Activated CD8-positive, alpha-beta memory T cell treated with anti-CD3 and anti-CD28 coated beads, Interleukin-2, amount 50 U/mL, for 4 hours (primary cell): ENCODE results near the gene TMEM82.

Experiments
- DNase-seq: peaks from one replicate; pipeline ENCODE4 v3.0.0-alpha.2; 2020

Gene TMEM82

GRCh38 chr1:15722411-15722810 is 19.9 kb upstream of the TMEM82 start:
- DNase-seq = no peak

- DNase-seq = no peak
Measured at GRCh38 chr1:15722836-15723532, 19.3 kb upstream of the TMEM82 start.

- no peak for DNase-seq
Measured at GRCh38 chr1:15723631-15724246, 18.6 kb upstream of the TMEM82 start.

GRCh38 chr1:15724949-15725880 is 17.1 kb upstream of the TMEM82 start:
- no peak for DNase-seq

GRCh38 chr1:15726508-15726907 is 15.8 kb upstream of the TMEM82 start:
- no peak for DNase-seq

GRCh38 chr1:15727021-15727420 is 15.3 kb upstream of the TMEM82 start:
- no peak for DNase-seq

- no peak for DNase-seq
Measured at GRCh38 chr1:15727424-15727823, 14.9 kb upstream of the TMEM82 start.

GRCh38 chr1:15727866-15728534 is 14.3 kb upstream of the TMEM82 start:
- DNase-seq = no peak

GRCh38 chr1:15728937-15729657 is 13.2 kb upstream of the TMEM82 start:
- DNase-seq = no peak

- DNase-seq = no peak
Measured at GRCh38 chr1:15730423-15730822, 11.9 kb upstream of the TMEM82 start.

GRCh38 chr1:15730936-15731335 is 11.4 kb upstream of the TMEM82 start:
- DNase-seq = no peak

- DNase-seq = no peak
Measured at GRCh38 chr1:15731735-15732685, 10.3 kb upstream of the TMEM82 start.

- no peak for DNase-seq
Measured at GRCh38 chr1:15732686-15733081, 9.6 kb upstream of the TMEM82 start.

GRCh38 chr1:15733218-15733725 is 9.0 kb upstream of the TMEM82 start:
- no peak for DNase-seq

- DNase-seq = no peak
Measured at GRCh38 chr1:15733726-15734226, 8.5 kb upstream of the TMEM82 start.

GRCh38 chr1:15734296-15734695 is 8.0 kb upstream of the TMEM82 start:
- DNase-seq = no peak

- no peak for DNase-seq
Measured at GRCh38 chr1:15734901-15735300, 7.4 kb upstream of the TMEM82 start.

GRCh38 chr1:15735304-15736037 is 6.8 kb upstream of the TMEM82 start:
- DNase-seq = no peak

GRCh38 chr1:15736038-15736891 is 6.0 kb upstream of the TMEM82 start, which contains the start of gene SLC25A34:
Gene SLC25A34 (plus strand): TSS chr1:15736258. CDS start chr1:15736486, 228 bp downstream.
- DNase-seq = no peak
